Inflammatory macrophage treated with lipopolysaccharide for 4 hours (primary cell): ENCODE results near the gene ARID3A.

ENCODE experiments used
- DNase-seq: peaks from one replicate; pipeline ENCODE4 v3.0.0-alpha.2; 2020

The ARID3A gene

DNA sequence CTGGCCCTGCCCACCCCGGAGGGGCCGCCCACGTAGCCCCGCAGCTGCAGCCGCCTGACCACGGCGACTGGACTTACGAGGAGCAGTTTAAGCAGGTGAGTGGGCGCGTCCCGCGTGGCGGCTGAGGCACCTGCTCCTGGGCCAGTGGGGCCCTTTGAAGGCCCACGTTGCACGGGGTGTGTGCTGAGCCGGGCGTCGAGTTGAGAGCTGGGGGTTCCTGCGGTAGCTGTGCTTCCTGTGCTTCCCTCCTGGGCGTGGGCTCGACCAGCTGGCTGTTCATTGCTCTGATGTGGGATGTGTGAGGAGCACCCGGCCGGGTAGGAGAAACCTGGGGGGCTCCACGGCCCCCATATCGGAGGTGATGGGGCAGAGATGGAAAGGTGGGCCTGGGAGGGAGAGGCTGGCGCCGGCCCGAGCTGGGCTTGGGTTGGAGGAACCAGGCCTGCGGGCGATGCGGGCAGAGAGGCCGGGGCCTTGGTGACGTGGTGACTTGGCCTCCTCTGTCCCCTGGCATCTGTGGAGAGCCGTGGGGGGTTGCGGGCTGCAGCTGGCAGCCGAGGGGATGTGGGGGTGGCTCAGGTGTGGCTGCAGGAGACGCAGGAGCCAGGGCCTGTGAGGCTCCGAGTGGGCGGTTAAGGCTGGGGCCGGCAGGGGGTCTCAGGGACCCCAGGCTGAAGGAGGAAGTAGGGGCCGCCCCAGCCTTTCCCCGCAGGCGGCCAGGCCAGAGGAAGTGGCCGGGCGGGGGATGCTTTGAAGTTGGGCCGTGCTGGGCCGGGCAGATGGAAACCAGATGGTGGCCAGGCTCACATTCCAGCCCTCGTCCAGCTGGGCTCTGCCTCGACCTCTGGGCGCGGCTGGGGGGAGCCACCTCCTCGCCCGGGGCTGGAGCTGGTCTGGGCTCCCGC, 7.1 kb downstream of the ARID3A start:
- DNase-seq, result peak; percentile 64

DNA sequence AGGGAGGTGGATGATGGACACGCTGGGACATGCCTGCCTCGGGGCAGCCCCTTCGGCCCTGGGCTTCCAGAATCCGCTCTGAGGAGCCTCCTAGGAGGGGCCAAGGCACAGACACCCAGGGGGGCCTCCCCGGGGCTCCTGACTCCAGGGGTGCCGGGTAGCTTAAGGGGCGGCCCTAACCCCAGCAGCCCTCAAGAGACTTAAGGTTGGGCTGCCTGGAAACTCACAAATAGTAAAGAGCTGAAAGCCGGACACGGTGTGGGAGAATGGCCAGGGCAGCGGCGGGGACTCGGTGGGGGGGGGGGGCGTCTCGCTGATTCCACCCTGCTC, 7.7 kb downstream of the ARID3A start:
- no peak for DNase-seq

DNA sequence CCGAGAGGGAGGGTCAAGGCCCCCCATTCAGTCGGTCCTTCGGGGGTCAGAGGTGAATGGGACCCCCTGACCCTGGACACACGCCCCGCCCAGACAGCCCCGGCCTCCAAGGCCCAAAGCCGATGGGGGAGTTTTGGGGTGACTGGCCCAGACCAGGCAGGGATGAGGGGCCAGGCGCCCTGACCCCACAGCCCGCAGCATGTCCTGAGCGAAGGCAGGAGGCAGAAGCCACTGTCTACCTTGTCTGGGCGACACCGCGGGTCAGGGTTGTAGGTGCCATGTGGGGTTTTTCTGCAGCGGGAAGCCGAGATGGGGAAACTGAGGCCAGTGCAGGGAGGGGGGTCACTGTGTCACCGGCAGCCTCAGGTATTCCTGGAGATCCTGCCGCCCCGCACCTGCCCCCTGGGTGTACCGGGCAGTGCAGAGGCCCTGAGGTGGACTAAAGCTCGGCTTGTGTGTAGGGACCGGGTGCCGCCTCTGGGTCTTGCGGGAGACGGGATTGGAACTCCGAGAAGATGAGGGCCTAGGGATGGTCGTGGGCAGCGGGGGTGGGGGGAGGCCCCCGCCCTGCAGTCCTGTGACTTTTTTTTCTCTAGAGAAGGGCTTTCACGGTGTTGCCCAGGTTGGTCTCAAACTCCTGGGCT, 8.5 kb downstream of the ARID3A start:
- no peak for DNase-seq

DNA sequence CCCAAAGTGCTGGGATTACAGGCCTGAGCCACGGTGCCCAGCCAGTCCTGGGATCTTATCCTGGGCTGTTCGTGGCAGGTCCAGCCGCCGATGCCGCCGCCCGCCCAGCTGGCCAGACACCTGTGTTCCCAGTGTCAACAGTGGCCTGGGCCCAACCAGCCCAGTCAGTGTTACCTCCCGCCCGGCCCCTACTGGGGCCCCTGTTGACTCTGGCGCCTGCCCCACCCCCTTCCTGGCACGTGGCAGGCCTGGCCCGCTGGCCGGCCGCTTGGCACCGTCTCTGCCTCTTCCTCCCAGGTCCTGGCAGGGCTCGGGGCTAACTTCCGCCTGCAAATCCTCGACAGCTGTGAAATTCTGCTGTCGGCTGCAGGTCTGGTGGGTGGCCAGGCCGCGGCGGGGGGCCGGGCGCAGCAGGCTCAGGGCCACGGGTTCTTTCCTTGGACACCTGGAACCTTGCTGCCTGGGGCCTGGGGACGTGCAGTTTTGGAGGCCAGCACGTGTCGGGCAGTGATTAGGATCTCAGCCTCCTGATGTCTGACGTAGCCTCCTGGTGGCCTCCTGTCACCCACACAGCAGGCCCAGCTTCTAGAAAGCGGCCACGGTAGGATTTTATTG, 9.1 kb downstream of the ARID3A start:
- DNase-seq, result peak; percentile 63

DNA sequence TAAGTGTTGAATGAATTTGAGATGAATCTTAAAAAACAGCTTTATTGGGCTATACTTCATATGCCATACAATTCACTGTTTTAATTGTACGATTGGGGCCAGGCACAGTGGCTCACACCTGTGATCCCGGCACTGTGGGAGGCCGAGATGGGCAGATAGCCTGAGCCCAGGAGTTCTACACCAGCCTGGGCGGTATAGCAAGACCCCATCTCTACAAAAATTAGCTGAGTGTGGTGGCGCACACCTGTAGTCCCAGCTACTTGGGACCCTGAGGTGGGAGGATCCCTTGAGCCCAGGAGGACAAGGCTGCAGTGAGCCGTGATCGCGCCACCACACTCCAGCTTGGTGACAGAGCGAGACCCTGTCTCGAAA, 10.3 kb downstream of the ARID3A start:
- no peak for DNase-seq

DNA sequence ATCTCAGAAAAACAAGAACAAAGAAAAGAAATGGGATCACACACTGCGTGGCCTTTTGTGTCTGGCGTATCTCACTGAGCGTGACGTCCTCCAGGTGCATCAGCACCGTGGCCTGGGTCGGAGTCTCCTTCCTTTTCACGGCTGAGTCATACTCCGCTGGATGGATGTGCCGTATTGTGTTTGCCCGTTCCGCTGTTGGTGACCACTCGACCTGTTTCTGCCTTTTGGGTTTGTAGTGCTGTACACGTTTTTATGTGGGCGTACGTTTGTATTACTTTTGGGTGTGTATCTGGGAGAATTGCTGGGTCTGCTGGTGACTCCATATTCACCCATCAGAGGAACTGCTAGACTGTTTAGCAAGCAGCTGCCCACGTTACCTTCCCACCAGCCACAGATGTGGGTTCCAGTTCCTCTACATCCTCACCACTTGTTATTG, 11.4 kb downstream of the ARID3A start:
- DNase-seq, result peak; percentile 96

DNA sequence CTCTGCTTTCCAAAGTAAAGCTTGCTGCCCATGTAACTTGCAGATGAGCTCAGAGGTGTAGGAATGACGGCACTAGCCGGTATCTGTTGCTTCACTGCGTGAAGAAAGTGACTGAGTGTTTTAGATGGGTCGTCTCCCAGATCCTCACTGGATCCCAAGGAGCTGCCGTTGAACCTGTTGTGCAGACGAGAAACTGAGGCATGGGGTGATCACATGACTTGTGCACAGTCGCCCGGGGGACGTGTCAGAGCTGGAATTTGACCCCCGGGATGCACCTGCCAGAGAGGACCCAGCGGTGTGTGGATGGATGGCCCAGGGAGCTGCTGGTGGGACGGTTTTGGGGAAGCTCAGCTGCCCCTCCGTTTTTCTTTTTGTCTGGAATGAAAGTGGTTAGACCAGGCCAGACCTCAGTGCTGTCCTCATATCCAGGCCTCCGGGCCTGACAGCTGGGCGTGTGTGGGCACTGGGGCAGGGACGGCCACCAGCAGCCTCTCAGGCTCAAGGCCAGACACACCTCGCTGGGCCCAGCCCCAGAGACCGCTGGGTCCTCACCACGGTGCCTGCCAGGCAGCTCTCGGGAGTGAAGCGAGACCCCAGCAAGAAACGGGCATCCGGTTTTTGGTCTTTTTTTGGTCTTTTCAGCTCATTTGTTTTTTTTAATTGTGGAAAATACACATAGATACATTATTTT, 12.5 kb downstream of the ARID3A start:
- DNase-seq, result no peak

DNA sequence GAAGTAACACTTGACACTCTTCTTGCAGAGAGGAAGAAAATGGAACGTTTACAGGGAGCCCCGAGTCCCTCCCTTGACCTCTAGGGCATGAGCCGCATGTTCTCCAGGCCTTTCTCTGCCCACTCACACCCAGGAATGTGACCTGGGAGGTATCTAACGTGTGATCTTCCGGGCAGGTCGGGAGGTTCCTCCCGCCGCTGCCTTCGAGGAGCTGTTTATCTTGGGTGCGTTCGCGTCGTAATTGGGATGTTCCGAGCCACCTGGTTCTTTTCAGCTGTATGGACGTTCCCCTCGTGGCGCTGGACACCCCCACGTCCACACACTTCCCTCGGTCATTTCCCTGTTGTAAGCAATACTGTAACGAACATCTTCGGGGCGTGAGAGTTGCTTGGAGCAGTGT, 13.6 kb downstream of the ARID3A start:
- no peak for DNase-seq

DNA sequence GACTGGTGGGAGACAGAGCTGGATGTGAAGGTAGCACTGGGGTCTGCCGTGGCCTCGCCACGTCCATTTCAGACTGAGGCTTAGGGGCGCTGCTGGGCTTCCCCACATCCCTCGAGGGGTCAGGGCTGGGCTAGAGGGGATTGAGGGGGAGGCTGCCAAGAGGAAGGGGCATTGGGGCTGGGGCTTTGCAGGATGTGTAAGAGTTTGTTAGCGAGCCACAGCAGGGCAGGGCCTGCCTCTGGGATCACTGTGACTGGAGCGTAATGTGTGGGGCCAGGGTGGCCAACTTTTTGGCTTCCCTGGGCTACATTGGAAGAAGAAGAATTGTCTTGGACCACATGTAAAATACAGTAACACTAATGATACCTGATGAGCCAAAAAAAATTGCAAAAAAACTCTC, 14.1 kb downstream of the ARID3A start:
- DNase-seq, result no peak

DNA sequence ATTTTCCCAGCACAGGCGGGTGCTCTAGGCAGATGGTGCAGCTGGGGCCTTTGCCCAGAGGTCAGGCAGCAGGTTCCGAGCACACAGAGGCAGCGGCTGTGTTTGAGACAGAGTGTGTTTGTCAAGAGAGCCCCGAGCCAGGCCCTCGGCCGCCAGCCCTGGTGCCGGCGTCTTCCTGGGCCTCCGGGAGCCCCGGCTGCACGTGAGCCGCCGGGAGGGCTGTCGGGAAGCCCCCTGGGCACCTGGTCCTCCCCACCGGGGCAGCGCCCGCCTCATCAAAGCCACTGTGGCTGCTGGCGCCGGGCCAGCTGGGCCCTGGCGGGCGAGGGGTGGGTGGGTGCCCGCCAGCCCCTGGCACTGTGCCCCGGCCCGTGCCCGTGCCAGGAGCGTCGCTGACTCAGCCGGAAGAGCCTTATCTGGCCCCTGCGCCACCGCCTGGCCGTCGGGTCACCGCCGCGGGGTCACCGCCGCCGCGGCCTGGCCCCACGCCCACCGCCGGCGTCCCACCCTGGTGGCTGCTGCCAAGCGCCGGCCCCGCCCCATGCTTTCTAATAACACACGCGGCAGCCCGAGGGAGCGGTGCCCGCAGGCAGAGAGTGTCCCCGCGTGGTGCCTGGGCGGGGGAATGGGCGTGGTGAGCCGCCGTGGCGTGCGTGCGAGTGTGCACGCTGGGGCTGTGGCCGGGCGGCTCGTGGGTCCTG, 14.9 kb downstream of the ARID3A start:
- peak; percentile 66 for DNase-seq

DNA sequence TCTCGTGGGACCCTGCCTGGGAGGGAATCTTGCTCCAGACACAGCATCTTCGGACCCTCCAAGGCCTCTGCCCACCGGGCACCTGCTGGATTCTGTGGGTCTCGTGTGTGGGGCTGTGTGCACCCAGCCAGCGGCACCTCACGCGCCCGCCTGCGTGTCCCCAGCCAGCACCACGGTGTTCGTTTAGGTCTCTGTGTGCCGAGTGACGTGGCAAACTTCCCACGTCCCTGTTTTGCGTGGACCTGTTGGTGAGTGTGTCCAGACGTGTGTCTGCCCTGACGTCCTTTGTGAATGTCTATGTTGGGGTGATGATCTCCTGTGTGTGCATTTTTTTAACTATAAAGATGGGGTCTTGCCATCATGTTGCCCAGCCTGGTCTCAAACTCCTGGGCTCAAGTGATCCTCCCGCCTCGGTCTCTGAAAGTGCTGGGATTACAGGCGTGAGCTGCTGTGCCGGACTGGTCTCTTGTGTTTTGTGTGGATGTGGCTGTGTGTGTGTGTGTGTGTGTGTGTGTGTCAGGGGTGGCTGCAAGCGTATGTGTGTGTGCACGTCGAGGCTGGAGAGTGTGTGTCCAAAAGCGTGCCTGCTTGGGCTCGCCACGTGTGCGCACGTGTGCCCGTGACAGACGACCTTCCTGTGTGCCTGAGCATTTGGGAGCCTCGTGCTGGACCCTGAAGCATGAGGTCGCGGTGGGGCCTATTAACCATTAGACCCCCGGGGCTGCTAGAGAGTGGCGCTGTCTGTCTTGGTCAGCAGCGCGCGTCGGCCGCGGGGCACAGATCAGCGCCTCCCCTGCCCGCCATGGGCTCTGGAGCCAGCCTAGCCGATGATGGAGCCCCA, 15.7 kb downstream of the ARID3A start:
- no peak for DNase-seq

DNA sequence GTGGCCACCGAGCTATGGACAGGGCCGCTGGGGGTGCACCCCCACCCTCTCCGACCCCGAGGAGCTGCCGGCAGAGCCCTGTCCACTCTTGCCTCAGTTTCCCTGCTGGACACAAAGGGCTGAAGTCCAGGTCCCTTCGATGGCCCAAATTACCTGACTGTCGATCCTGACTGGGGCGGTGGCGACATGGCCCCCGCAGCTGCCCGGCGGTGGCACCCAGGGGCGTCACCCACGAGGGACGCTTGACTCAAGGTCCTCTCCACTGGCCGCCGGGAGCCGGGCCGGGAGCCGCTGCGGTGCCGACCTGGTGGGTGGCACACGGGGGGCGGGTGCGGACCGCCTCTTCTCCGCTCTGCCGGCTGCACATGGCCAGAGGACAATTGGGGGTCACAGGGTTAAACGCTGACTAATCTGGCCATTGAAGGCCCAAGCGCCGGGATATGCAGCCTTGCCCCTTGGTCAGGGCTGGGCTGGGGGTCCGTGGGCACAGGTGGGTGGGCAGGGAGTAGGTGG, 16.4 kb downstream of the ARID3A start:
- DNase-seq, result no peak

DNA sequence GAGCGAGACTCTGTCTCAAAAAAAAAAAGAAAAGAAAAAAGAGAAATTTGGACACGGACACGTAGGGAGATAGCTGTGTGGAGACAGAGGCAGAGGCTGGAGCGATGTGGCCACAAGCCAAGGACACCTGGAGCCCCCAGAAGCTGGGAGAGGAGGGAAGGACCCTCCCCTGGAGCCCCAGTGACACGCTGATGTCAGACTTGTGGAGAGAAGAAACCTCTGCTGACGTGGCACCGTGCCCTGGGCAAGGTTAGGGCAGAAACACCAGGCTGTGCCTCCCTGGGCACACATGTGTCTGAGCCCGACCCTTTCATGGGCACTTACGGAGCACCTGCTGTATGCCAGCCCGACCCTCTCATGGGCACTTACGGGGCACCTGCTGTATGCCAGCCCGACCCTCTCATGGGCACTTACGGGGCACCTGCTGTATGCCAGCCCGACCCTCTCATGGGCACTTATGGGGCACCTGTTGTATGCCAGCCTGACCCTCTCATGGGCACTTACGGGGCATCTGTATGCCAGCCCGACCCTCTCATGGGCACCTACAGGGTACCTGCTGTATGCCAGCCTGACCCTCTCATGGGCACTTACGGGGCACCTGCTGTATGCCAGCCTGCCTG, 17.8 kb downstream of the ARID3A start:
- no peak for DNase-seq

DNA sequence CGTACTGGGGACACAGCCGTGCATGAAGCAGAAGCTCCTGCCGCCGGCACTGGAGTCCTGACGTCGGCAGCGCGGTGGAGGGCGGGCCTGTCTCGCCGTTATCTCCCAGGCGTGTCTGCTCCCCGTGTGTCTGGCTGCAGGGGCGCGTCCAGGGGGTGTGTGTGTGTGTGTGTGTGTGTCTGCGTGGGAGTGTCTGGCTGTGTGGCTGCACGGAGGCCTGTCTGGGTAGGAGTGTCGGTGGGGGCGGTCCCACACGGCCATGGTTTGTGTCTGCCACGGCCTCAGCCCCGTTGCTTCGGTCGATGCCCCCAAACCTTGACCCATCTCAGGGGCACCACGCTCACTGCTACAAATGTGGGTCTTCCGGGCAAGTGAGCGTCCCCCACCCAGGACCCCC, 18.3 kb downstream of the ARID3A start:
- no peak for DNase-seq

DNA sequence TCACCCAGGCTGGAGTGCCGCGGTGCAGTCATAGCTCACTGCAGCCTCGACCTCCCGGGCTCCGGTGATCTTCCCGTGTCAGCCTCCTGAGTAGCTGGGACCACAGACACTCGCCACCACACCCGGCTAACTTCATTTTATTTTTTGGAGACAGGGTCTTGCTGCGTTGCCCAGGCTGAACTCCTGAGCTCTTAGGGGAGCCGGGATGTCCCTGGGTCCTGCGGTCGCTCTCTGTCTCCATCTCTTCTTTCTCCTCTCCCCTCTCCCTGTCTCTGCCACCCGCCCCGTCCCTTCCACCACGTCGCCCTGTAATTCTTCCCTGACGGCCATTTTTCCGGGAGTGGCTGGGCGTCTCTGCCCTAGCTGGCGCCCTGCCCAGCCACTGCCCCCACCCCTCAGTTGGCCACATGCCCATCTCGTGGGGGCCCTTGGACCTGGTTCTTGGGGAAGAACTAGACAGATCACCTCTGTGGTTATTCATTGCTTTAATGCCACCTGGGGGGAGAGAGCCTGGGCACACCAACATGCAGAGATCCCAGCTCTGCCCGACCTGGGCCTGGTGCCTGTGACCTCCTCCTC, 18.9 kb downstream of the ARID3A start:
- DNase-seq, result no peak

DNA sequence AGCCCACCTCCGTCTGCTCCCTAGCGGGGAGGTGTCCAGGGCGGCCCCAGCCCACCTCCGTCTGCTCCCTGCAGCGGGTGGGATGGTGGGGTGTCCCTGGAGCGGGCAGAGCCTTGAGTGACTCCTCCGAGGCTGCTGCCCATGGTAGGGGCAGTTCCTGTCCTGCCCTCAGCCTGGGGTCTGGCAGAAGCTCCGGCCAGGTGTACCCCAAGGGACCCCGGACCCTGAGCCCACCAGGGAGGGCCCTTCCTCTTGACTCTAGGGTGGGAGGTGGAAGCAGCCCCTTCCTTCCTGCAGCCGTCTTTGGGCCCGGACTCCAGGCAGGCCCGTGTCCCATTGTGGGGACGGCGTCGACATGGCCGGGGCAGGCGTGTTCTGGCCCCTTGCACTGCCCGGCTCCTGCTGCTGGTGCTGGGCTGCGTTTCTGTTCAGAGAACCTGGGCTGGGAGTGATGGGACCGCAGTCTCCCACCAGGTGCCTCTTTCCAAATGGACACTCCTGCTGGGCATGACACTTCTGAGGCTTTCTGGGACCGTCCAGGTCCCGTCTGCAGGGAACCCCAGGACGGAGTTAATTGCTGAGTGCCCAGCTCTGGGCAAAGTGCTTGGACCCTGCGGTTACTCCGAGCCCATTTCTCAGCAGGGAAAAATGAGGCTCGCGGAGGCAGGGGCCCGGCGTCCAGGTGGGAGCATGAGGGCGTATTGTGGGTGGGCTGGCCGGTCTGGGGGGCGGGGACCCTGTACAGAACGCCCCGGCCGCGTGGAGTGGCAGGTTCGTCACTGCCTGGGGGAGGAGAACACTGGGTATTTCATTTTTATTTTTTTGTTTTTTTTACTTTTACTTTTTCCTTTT, 19.8 kb downstream of the ARID3A start:
- DNase-seq, result no peak

DNA sequence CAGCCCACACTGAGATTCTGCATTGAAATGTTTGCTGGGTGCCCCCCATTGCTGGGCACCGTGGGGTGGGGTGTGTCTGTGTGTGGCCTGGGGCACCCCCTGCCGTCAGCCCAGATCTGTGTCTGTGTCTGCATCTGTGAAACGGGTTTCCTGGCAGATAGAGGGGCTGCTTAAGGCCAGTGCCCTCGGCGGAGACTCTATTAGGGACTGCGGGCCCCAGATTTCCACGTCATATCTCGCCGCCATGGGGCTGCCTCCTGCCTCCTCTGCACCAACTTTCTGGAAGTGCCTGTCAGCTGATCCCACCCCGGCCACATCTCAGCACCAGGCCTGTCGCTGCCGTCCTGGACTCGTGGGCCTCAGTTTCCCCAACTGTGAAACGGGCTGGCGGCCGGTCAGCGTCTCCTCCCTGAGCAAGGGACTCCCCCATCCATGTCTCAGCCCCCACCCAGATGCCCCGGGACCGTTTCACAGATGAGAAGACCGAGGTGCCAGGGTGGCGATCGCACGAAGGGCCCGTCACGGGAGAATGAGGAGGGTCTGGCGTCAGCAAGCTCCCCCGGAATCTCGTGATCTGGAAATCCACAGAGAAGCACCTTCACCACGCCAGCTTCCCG, 21.4 kb downstream of the ARID3A start:
- no peak for DNase-seq

DNA sequence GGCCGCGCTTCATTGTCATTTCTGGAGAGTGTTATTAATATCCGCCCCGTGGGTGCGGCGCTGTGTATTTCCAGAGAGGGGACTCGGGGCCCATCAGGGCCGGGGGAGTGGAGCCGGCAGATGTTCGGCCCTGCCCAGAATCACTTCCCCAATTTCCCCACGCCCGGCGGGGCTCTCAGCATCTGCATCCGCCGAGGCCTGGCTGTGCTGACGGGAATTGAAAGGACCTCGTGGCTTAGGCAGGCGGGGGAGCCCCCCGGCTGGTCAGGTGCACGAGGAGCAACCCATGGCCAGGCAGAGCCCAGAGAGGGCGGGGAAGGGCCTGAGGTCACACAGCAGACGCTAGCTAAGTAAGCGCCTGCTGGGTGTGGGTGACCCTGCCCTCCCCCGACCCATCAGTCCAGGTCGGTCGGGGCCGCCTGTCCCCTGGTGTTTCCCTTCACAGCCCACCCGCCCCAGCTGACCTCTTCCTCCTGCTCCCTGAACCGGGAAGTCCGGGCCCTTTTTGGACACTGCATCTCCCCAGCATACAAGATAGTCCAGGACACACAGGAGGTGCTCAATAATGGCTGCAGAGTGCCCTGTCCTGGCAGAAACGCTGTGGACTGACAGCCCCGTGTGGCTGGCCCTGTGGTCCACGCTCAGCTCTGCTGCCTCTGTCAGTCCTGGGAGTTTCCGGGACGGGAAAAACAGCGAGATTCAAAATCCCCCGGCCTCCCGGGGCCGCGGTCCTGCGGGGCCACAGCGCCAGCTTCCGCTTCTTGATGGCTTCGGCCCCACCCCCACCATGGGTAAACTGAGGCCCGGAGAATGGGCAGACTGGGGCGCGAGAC, 22.1 kb downstream of the ARID3A start:
- DNase-seq, result peak; percentile 98
